HEK293T (cell line): ENCODE measurements around the gene VTCN1.

ENCODE experiments used
- ELF4 ChIP-seq: fragments of 450-650 bp; IDR thresholded peaks from 2 replicates; pipeline ENCODE4 v1.6.1; 2017; ENCODE audit warnings: antibody characterized with exemption
- SP1 ChIP-seq: fragments of 450-650 bp; IDR thresholded peaks from 2 replicates; pipeline ENCODE4 v1.6.1; 2017

DNA sequence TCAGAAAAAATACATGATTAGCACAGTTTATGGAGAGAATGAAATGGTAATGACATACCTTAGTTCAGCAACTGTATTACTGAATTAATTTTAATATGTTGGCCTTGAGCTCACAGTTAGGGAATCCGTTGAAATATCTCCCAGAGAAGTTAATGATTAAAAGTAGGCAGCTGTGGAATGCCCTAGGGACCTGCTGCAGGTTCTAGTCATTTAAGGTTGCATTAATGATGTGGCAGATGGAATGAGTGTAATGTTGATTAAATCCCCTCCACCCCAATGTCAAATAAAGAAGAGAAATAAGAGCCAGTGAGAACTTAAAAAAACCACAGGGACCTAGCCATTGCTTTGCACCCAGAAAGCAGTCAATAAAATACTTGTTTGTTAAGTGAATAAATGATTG lies 48.8 kb downstream of the VTCN1 start:
- TF ChIP-seq ELF4 (no peak), SP1 (no peak)
